HepG2 (cell line): Measurements from ENCODE around the gene CTRL.

Source experiments
- CTCF ChIP-seq: sonication (generic); formaldehyde crosslinking; IDR thresholded peaks from 2 replicates; pipeline ENCODE4 v1.5.0; 2020; ENCODE audit warnings: mild to moderate bottlenecking, missing genetic modification reagents, moderate library complexity
- NONO ChIP-seq, 2 experiments: fragments of 450-650 bp in 1 of 2; sonication (generic) in 1 of 2; formaldehyde crosslinking in 1 of 2; IDR thresholded peaks in 1 of 2; conservative IDR thresholded peaks in 1 of 2; 2 replicates each; pipeline versions ENCODE4 v1.6.1 to v1.8.0; 2017 to 2022; ENCODE audit warnings: mild to moderate bottlenecking in 1 of 2, missing genetic modification reagents in 1 of 2, moderate library complexity in 1 of 2
- PHF20 ChIP-seq: sonication (generic); formaldehyde crosslinking; IDR thresholded peaks from 2 replicates; pipeline ENCODE4 v1.5.0; 2020; ENCODE audit warnings: mild to moderate bottlenecking, missing genetic modification reagents
- SMARCC2 ChIP-seq: fragments of 450-650 bp; IDR thresholded peaks from 2 replicates; pipeline ENCODE4 v1.6.1; 2017; ENCODE audit warnings: antibody characterized with exemption, mild to moderate bottlenecking
- ZBTB10 ChIP-seq: sonication (generic); formaldehyde crosslinking; IDR thresholded peaks from 2 replicates; pipeline ENCODE4 v1.4.0; 2020; ENCODE audit warnings: missing genetic modification reagents, borderline replicate concordance
- TF ChIP-seq, protein P1 (sequence below): sonication (generic); formaldehyde crosslinking; IDR thresholded peaks from 2 replicates; pipeline ENCODE4 v1.9.0; 2021; ENCODE audit warnings: missing genetic modification reagents, borderline replicate concordance
- TF ChIP-seq, protein P2 (sequence below): sonication (generic); formaldehyde crosslinking; IDR thresholded peaks from 2 replicates; pipeline ENCODE4 v1.4.0; 2020; ENCODE audit warnings: missing genetic modification reagents, borderline replicate concordance

- TF ChIP-seq ZBTB10 (CRISPR knock-in tag) (no peak), CTCF (CRISPR knock-in tag) (no peak), SMARCC2 (no peak), NONO (IDR thresholded peaks at IDR 0.05) (no peak), NONO (CRISPR knock-in tag; conservative IDR thresholded peaks at IDR 0.05) (no peak), PHF20 (CRISPR knock-in tag) (no peak)
- TF ChIP-seq, protein P1, sequence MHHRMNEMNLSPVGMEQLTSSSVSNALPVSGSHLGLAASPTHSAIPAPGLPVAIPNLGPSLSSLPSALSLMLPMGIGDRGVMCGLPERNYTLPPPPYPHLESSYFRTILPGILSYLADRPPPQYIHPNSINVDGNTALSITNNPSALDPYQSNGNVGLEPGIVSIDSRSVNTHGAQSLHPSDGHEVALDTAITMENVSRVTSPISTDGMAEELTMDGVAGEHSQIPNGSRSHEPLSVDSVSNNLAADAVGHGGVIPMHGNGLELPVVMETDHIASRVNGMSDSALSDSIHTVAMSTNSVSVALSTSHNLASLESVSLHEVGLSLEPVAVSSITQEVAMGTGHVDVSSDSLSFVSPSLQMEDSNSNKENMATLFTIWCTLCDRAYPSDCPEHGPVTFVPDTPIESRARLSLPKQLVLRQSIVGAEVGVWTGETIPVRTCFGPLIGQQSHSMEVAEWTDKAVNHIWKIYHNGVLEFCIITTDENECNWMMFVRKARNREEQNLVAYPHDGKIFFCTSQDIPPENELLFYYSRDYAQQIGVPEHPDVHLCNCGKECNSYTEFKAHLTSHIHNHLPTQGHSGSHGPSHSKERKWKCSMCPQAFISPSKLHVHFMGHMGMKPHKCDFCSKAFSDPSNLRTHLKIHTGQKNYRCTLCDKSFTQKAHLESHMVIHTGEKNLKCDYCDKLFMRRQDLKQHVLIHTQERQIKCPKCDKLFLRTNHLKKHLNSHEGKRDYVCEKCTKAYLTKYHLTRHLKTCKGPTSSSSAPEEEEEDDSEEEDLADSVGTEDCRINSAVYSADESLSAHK (CRISPR knock-in tag), result no peak
- TF ChIP-seq, protein P2, sequence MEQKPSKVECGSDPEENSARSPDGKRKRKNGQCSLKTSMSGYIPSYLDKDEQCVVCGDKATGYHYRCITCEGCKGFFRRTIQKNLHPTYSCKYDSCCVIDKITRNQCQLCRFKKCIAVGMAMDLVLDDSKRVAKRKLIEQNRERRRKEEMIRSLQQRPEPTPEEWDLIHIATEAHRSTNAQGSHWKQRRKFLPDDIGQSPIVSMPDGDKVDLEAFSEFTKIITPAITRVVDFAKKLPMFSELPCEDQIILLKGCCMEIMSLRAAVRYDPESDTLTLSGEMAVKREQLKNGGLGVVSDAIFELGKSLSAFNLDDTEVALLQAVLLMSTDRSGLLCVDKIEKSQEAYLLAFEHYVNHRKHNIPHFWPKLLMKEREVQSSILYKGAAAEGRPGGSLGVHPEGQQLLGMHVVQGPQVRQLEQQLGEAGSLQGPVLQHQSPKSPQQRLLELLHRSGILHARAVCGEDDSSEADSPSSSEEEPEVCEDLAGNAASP (CRISPR knock-in tag), result no peak
Measured at GRCh38 chr16:67885976-67886375, 45.7 kb downstream of the CTRL start.
